ENCODE data around the gene KIAA1191.
"Not testable (repeated sequence)": the region's sequence is repeated elsewhere in the genome, so short reads cannot be mapped to it uniquely, and the experiment has no call there.

KIAA1191 gene

GRCh38 chr5:176361437-176362232 is at the start of gene KIAA1191:
Gene KIAA1191, minus strand, starts transcription at chr5:176361764. Its CDS starts 2,256 bp downstream, at chr5:176359508.
- Mint-ChIP-seq H3K36me3 (ENCODE audit: low read depth) (peaks cover 29% of the 10 kb centered on the region), H3K9me3 (no peaks in the 10 kb centered on the region), H3K27ac (peak within 1 kb of the TSS; percentile 96), H3K4me3 (peak within 1 kb of the TSS; percentile 95), H3K4me1 (peaks cover 19% of the 10 kb centered on the region), H3K27me3 (ENCODE audit: low read depth, poor library complexity) (peaks cover 45% of the 10 kb centered on the region)
- peak; percentile 92 for DNase-seq
- TF ChIP-seq, protein P1, sequence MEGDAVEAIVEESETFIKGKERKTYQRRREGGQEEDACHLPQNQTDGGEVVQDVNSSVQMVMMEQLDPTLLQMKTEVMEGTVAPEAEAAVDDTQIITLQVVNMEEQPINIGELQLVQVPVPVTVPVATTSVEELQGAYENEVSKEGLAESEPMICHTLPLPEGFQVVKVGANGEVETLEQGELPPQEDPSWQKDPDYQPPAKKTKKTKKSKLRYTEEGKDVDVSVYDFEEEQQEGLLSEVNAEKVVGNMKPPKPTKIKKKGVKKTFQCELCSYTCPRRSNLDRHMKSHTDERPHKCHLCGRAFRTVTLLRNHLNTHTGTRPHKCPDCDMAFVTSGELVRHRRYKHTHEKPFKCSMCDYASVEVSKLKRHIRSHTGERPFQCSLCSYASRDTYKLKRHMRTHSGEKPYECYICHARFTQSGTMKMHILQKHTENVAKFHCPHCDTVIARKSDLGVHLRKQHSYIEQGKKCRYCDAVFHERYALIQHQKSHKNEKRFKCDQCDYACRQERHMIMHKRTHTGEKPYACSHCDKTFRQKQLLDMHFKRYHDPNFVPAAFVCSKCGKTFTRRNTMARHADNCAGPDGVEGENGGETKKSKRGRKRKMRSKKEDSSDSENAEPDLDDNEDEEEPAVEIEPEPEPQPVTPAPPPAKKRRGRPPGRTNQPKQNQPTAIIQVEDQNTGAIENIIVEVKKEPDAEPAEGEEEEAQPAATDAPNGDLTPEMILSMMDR (IDR thresholded peaks at IDR 0.05) = no peak

DNA sequence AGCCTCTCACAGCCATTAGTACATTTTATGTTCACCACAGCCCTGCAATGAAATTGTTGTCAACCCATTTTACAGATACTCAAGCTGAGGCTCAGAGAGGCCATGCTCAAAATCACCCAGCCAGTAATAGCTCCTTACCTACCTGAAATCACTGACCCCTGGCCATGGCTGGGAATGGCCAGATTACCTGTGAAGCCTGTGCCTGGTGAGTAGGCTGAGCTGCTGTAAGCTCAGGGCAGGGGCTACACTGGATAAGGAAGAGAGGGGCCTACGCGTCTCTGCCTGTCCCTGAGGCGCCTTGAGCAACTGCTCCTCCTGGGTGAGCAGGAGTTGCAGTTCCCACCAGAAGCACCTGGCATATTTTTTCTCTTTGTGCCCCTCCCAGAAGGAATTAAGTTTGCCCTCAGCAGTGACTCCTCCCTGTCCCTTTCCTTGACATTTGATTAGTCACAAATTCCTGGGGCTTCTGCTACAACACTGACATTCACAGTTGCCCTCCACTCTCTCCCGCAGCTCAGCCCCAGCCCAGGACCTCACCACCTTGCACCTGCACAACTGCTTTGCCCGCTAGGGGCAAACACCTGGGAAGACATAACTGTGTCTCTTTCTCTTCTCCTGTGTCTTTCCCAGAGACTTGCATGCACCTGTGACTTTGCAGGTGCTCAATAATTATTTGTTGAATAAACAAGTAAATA is 49.1 kb upstream of the KIAA1191 start:
- no peak for DNase-seq
- Mint-ChIP-seq H3K4me1 (peaks cover 9% of the 10 kb centered on the region), H3K27ac (no peak overlapping the region), H3K9me3 (no peaks in the 10 kb centered on the region), H3K27me3 (ENCODE audit: low read depth, poor library complexity) (peaks cover 13% of the 10 kb centered on the region), H3K4me3 (no peak overlapping the region), H3K36me3 (ENCODE audit: low read depth) (no peaks in the 10 kb centered on the region)
- TF ChIP-seq, protein P1 (IDR thresholded peaks at IDR 0.05) = no peak

- Mint-ChIP-seq H3K27ac (no peak overlapping the region), H3K36me3 (ENCODE audit: low read depth) (no peaks in the 10 kb centered on the region), H3K4me3 (no peak overlapping the region), H3K27me3 (ENCODE audit: low read depth, poor library complexity) (peaks cover 12% of the 10 kb centered on the region), H3K9me3 (no peaks in the 10 kb centered on the region), H3K4me1 (peaks cover 11% of the 10 kb centered on the region)
- no peak for DNase-seq
- TF ChIP-seq, protein P1 (IDR thresholded peaks at IDR 0.05) = no peak
These were observed 48.2 kb upstream of the KIAA1191 start for GRCh38 chr5:176409765-176410164.

GRCh38 chr5:176408590-176408989 is 47.0 kb upstream of the KIAA1191 start:
- peaks cover 11% of the 10 kb centered on the region for H3K4me1 Mint-ChIP-seq
- H3K36me3 Mint-ChIP-seq (ENCODE audit: low read depth) = no peaks in the 10 kb centered on the region
- TF ChIP-seq, protein P1 (IDR thresholded peaks at IDR 0.05) = no peak
- H3K27ac Mint-ChIP-seq = no peak overlapping the region
- no peak for DNase-seq
- no peaks in the 10 kb centered on the region for H3K9me3 Mint-ChIP-seq
- peaks cover 9% of the 10 kb centered on the region for H3K27me3 Mint-ChIP-seq (ENCODE audit: low read depth, poor library complexity)
- no peak overlapping the region for H3K4me3 Mint-ChIP-seq

GRCh38 chr5:176408252-176408573 is 46.6 kb upstream of the KIAA1191 start:
- H3K4me1 Mint-ChIP-seq = peaks cover 11% of the 10 kb centered on the region
- H3K4me3 Mint-ChIP-seq; H3K27me3 Mint-ChIP-seq (ENCODE audit: low read depth, poor library complexity); DNase-seq; H3K36me3 Mint-ChIP-seq (ENCODE audit: low read depth); H3K27ac Mint-ChIP-seq; H3K9me3 Mint-ChIP-seq: not testable (repeated sequence)

DNA sequence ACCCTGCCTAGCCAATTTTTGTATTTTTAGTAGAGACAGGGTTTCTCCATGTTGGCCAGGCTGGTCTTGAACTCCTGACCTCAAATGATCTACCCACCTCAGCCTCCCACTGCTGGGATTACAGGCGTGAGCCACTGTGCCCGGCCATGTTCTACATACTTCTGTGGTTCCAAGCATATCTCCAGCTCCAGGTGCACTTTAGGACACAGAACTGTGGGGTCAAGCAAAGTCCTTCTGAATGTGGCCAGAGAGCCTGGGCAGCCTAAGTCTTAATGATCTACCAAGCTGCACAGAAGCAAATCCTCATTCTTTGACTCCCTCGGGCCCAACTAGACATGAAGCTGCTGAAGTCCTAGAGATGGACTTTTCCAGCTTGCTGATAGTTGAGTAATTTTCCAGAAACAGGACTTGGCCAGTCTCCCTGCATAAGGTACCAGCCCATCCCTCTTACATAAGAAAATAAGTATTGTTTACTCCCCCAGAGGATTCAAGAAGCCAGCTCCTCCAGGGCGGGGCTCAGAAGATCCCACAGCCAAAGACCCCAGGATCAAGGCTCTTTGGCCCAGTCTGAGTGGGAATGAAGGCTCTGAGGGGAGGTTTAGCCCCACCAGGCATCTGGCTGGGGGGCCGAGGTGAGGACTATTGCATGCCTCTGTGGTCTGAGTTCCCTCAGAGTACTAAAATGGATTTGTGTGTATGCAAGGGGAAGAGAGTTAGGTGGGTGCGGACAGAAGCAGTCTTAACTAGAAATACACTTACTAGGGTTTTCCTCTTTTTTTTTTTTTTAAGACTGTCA is 46.1 kb upstream of the KIAA1191 start:
- H3K27ac Mint-ChIP-seq = no peak overlapping the region
- TF ChIP-seq, protein P1 (IDR thresholded peaks at IDR 0.05) = no peak
- no peaks in the 10 kb centered on the region for H3K9me3 Mint-ChIP-seq
- DNase-seq = no peak
- H3K36me3 Mint-ChIP-seq (ENCODE audit: low read depth) = no peaks in the 10 kb centered on the region
- H3K27me3 Mint-ChIP-seq (ENCODE audit: low read depth, poor library complexity) = peaks cover 9% of the 10 kb centered on the region
- H3K4me3 Mint-ChIP-seq = no peak overlapping the region
- peaks cover 13% of the 10 kb centered on the region for H3K4me1 Mint-ChIP-seq

Data from nephron progenitor cell (in vitro differentiated cells).